AG04449 (cell line): ENCODE data around the gene BCL11A.

Experiments used
- CTCF ChIA-PET: fragments of 350-600 bp; formaldehyde crosslinking; extraction: SDS; loops from one replicate; lab custom pipeline; 2021; ENCODE audit warnings: antibody characterized with exemption; lab: Yijun Ruan, JAX
- POLR2A ChIA-PET: fragments of 400-600, 350-600 bp; formaldehyde crosslinking; extraction: SDS; loops from one replicate; lab custom pipeline; 2020; ENCODE audit warnings: antibody characterized with exemption, inconsistent platforms; lab: Yijun Ruan, JAX
- DNase-seq: peaks from one replicate; pipeline ENCODE4 v3.0.0-alpha.2; 2010; ENCODE audit warnings: low read depth, low spot score
- H3K4me3 ChIP-seq: 2 replicates; pipeline ENCODE4 v1.5.1; 2011; ENCODE audit warnings: low read depth, mild to moderate bottlenecking, control low read depth, low read length
- CTCF ChIP-seq: IDR thresholded peaks from one replicate; pipeline ENCODE4 v1.5.1; 2011; ENCODE audit warnings: mild to moderate bottlenecking, moderate library complexity, low read length, control low read depth, inconsistent platforms; ENCODE audit not compliant: insufficient read depth; ENCODE audit errors: missing control alignments

BCL11A gene

GRCh38 chr2:60414495-60415138, 138.8 kb downstream of the BCL11A start:
- peak; percentile 82 for DNase-seq
- CTCF ChIA-PET: no interaction called here
- H3K4me3 ChIP-seq: no peak overlapping the region
- POLR2A ChIA-PET: no interaction called here
- no peak for TF ChIP-seq CTCF

- CTCF ChIA-PET: no interaction called here
- TF ChIP-seq CTCF: no peak
- no peak overlapping the region for H3K4me3 ChIP-seq
- DNase-seq: no peak
- POLR2A ChIA-PET: no interaction called here
Measured at GRCh38 chr2:60413814-60414168, 139.7 kb downstream of the BCL11A start.

GRCh38 chr2:60413069-60413813, 140.2 kb downstream of the BCL11A start:
- CTCF ChIA-PET: interaction anchor here (1.1 kb wide), 1 partner anchor 137 kb away, joined by 4 read pairs; no protein-coding TSS in a partner anchor
- POLR2A ChIA-PET: no interaction called here
- no peak for TF ChIP-seq CTCF
- H3K4me3 ChIP-seq: no peak overlapping the region
- DNase-seq: no peak

GRCh38 chr2:60412620-60413019, 140.8 kb downstream of the BCL11A start:
- CTCF ChIA-PET: interaction anchor here (1.1 kb wide), 1 partner anchor 137 kb away, joined by 4 read pairs; no protein-coding TSS in a partner anchor
- POLR2A ChIA-PET: no interaction called here
- no peak overlapping the region for H3K4me3 ChIP-seq
- DNase-seq: no peak
- no peak for TF ChIP-seq CTCF

GRCh38 chr2:60412027-60412426, 141.4 kb downstream of the BCL11A start:
- no peak for DNase-seq
- POLR2A ChIA-PET: no interaction called here
- CTCF ChIA-PET: no interaction called here
- TF ChIP-seq CTCF: no peak
- no peak overlapping the region for H3K4me3 ChIP-seq

- no peak overlapping the region for H3K4me3 ChIP-seq
- POLR2A ChIA-PET: no interaction called here
- TF ChIP-seq CTCF: no peak
- CTCF ChIA-PET: no interaction called here
- DNase-seq: no peak
Measured at GRCh38 chr2:60411295-60411694, 142.2 kb downstream of the BCL11A start.
